Measurements from ENCODE around the gene EDEM2. TPM values are rescaled to one million over a fixed set of nuclear protein-coding genes. Genes with fewer than 3 reads are reported as not detected.
"Not testable (repeated sequence)": the region's sequence is repeated elsewhere in the genome, so short reads cannot be mapped to it uniquely, and the experiment has no call there.

Gene EDEM2
- polyA plus RNA-seq, 3 donors: 39.5 to 86.1 (median 75.6) TPM

- H3K36me3 ChIP-seq (replicated peaks in 1 of 2; ENCODE audit: control insufficient read depth in 1 of 2, insufficient read depth in 2 of 2, low read length in 2 of 2): peaks cover 26 to 29% of the 10 kb centered on the region in 2 donors
- no peak overlapping the region for H3K4me3 ChIP-seq (replicated peaks in 1 of 3; ENCODE audit: low read depth in 2 of 3, low read length in 3 of 3)
- 100% methylated on average over 5 of the region's 5 CpGs for WGBS (ENCODE audit: insufficient coverage)
- peaks cover 0 to 2% (median 0%) of the 10 kb centered on the region in 3 donors for H3K27me3 Mint-ChIP-seq (ENCODE audit: low read depth in 3 of 3)
- H3K9me3 Mint-ChIP-seq: peaks cover 0 to 15% (median 5%) of the 10 kb centered on the region in 7 donors
- no peak for DNase-seq
- H3K9me3 ChIP-seq (replicated peaks in 1 of 2; ENCODE audit: control insufficient read depth in 1 of 2, insufficient read depth in 1 of 2, low read length in 2 of 2): no peaks in the 10 kb centered on the region
- peaks cover 53% of the 10 kb centered on the region for H3K79me2 ChIP-seq (ENCODE audit: insufficient read depth, low read length)
- H3K4me2 ChIP-seq (replicated peaks; ENCODE audit: extremely low read depth, low read length, poor library complexity, severe bottlenecking): no peak overlapping the region
- intact Hi-C loops (cut with micrococcal nuclease): no loop called here
- no peak overlapping the region for H3K27ac ChIP-seq (ENCODE audit: low read depth in 1 of 2, low read length in 2 of 2)
- peaks cover 6% of the 10 kb centered on the region for H3K4me1 Mint-ChIP-seq
- no peak overlapping the region for H2AFZ ChIP-seq (ENCODE audit: insufficient read depth, low read depth, low read length, poor library complexity, severe bottlenecking)
- H3K36me3 Mint-ChIP-seq: peaks cover 40 to 49% of the 10 kb centered on the region in 2 donors
- H3K27ac Mint-ChIP-seq: no peak overlapping the region
- H4K20me1 ChIP-seq (ENCODE audit: insufficient read depth, low read length): peaks cover 56% of the 10 kb centered on the region
- H3K4me3 Mint-ChIP-seq: no peak overlapping the region
- no peaks in the 10 kb centered on the region for H3K27me3 ChIP-seq (ENCODE audit: control insufficient read depth in 2 of 2, insufficient read depth in 2 of 2, low read length in 2 of 2)
- no peak for TF ChIP-seq CTCF (IDR thresholded peaks at IDR 0.05)
- H3K4me1 ChIP-seq (ENCODE audit: control insufficient read depth in 1 of 2, insufficient read depth in 2 of 2, low read length in 2 of 2): no peaks in the 10 kb centered on the region
- H3K9ac ChIP-seq (ENCODE audit: insufficient read depth, low read length, poor library complexity, severe bottlenecking): no peak overlapping the region
Measured at GRCh38 chr20:35077341-35077740, 69.8 kb downstream of the EDEM2 start.

- H3K4me3 ChIP-seq (replicated peaks in 1 of 3; ENCODE audit: low read depth in 2 of 3, low read length in 3 of 3); H3K9me3 ChIP-seq (replicated peaks in 1 of 2; ENCODE audit: control insufficient read depth in 1 of 2, insufficient read depth in 1 of 2, low read length in 2 of 2); H3K4me1 ChIP-seq (ENCODE audit: control insufficient read depth in 1 of 2, insufficient read depth in 2 of 2, low read length in 2 of 2); H3K4me1 Mint-ChIP-seq; H3K27me3 Mint-ChIP-seq (ENCODE audit: low read depth in 3 of 3); H3K27ac ChIP-seq (ENCODE audit: low read depth in 1 of 2, low read length in 2 of 2); H3K4me3 Mint-ChIP-seq; intact Hi-C loops (cut with micrococcal nuclease); H3K27me3 ChIP-seq (ENCODE audit: control insufficient read depth in 2 of 2, insufficient read depth in 2 of 2, low read length in 2 of 2); H3K4me2 ChIP-seq (replicated peaks; ENCODE audit: extremely low read depth, low read length, poor library complexity, severe bottlenecking); H3K27ac Mint-ChIP-seq; DNase-seq; H3K9ac ChIP-seq (ENCODE audit: insufficient read depth, low read length, poor library complexity, severe bottlenecking); H2AFZ ChIP-seq (ENCODE audit: insufficient read depth, low read depth, low read length, poor library complexity, severe bottlenecking): not testable (repeated sequence)
- peaks cover 40% of the 10 kb centered on the region for H3K79me2 ChIP-seq (ENCODE audit: insufficient read depth, low read length)
- H3K36me3 Mint-ChIP-seq: peaks cover 51 to 59% of the 10 kb centered on the region in 2 donors
- H3K9me3 Mint-ChIP-seq: peaks cover 0 to 12% (median 4%) of the 10 kb centered on the region in 7 donors
- WGBS (ENCODE audit: insufficient coverage): 100% methylated on average over 2 of the region's 8 CpGs
- peaks cover 53% of the 10 kb centered on the region for H4K20me1 ChIP-seq (ENCODE audit: insufficient read depth, low read length)
- H3K36me3 ChIP-seq (replicated peaks in 1 of 2; ENCODE audit: control insufficient read depth in 1 of 2, insufficient read depth in 2 of 2, low read length in 2 of 2): peaks cover 27 to 42% of the 10 kb centered on the region in 2 donors
Measured at GRCh38 chr20:35071436-35072153, 75.5 kb downstream of the EDEM2 start.

Measured in CD14-positive monocyte (primary cell).